ENCODE measurements around the gene FAM114A1. TPM values are rescaled to one million over a fixed set of nuclear protein-coding genes. Genes with fewer than 3 reads are reported as not detected.
A peak's percentile ranks its signal among the peaks of the same experiment; 100 is the strongest.
"Not testable (repeated sequence)": the region's sequence is repeated elsewhere in the genome, so short reads cannot be mapped to it uniquely, and the experiment has no call there.

Gene FAM114A1
- polyA plus RNA-seq, 12 donors = 50.5 to 219 (median 59.4) TPM

- DNase-seq = no peak
These were observed 61.4 kb downstream of the FAM114A1 start for GRCh38 chr4:38928974-38929373.

- no peak for DNase-seq
These were observed 62.6 kb downstream of the FAM114A1 start for GRCh38 chr4:38930204-38930603.

GRCh38 chr4:38930707-38931106 lies 63.1 kb downstream of the FAM114A1 start:
- no peak for DNase-seq

GRCh38 chr4:38931125-38931524 lies 63.5 kb downstream of the FAM114A1 start:
- DNase-seq = no peak

- no peak for DNase-seq
These were observed 67.9 kb downstream of the FAM114A1 start for GRCh38 chr4:38935391-38936073.

GRCh38 chr4:38939165-38939564 lies 71.6 kb downstream of the FAM114A1 start:
- no peak for DNase-seq

- DNase-seq = no peak
These were observed 72.9 kb downstream of the FAM114A1 start for GRCh38 chr4:38940476-38940875.

- not testable (repeated sequence) for DNase-seq
These were observed 74.3 kb downstream of the FAM114A1 start for GRCh38 chr4:38941906-38942305.

GRCh38 chr4:38943343-38943742 lies 75.7 kb downstream of the FAM114A1 start:
- peak; percentile 59 for DNase-seq

- no peak for DNase-seq
These were observed 76.8 kb downstream of the FAM114A1 start for GRCh38 chr4:38944440-38944839.

GRCh38 chr4:38946919-38947318 lies 79.3 kb downstream of the FAM114A1 start:
- DNase-seq = no peak

GRCh38 chr4:38948551-38948950 lies 80.9 kb downstream of the FAM114A1 start:
- peak; percentile 66 for DNase-seq

- DNase-seq = no peak
These were observed 81.9 kb downstream of the FAM114A1 start for GRCh38 chr4:38949411-38950051.

- DNase-seq = no peak
These were observed 82.6 kb downstream of the FAM114A1 start for GRCh38 chr4:38950159-38950558.

- no peak for DNase-seq
These were observed 83.1 kb downstream of the FAM114A1 start for GRCh38 chr4:38950734-38951133.

GRCh38 chr4:38951598-38951997 lies 84.0 kb downstream of the FAM114A1 start:
- DNase-seq = no peak

- no peak for DNase-seq
These were observed 84.4 kb downstream of the FAM114A1 start for GRCh38 chr4:38952017-38952416.

GRCh38 chr4:38954727-38955126 lies 87.1 kb downstream of the FAM114A1 start:
- no peak for DNase-seq

GRCh38 chr4:38955957-38956356 lies 88.4 kb downstream of the FAM114A1 start:
- no peak for DNase-seq

- DNase-seq = no peak
These were observed 89.7 kb downstream of the FAM114A1 start for GRCh38 chr4:38957261-38957815.

GRCh38 chr4:38957893-38958292 lies 90.3 kb downstream of the FAM114A1 start:
- no peak for DNase-seq

- no peak for DNase-seq
These were observed 91.0 kb downstream of the FAM114A1 start for GRCh38 chr4:38958453-38959190.

- not testable (repeated sequence) for DNase-seq
These were observed 91.6 kb downstream of the FAM114A1 start for GRCh38 chr4:38959248-38959647.
